ENCODE data around the gene UTP11. TPM values are rescaled to one million over a fixed set of nuclear protein-coding genes. Genes with fewer than 3 reads are reported as not detected.
A peak's percentile ranks its signal among the peaks of the same experiment; 100 is the strongest.
"Not testable (repeated sequence)": the region's sequence is repeated elsewhere in the genome, so short reads cannot be mapped to it uniquely, and the experiment has no call there.

The UTP11 gene
- total RNA-seq, 1 donor from 2014 or later, result 32.6 TPM

DNA sequence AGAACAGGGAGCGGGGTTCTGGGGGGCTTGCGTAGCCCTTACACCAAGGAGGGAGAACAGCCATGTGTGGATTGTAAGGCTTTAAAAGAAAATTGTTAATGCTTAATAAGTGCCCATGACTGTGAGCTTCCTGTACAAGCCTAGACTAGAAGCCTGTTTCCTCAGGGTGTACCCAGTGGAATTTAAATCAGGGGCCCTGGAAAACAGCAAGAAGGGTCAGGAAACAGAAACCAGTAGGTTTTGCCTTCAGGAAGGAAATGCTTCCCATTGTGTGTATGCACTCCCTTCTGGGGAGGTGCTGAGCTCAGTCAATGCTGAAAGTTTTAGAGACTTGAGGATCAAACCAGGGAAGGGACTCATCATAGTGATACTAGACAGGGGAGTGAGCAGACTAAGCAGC is 12.7 kb downstream of the UTP11 start:
- no peak for ATAC-seq
- no peak for DNase-seq (ENCODE audit: low spot score)
- intact Hi-C loops (cut with DNase I), result loop anchor here (10.0 kb wide), 1 partner anchor 790 kb away; no protein-coding TSS in a partner anchor

DNA sequence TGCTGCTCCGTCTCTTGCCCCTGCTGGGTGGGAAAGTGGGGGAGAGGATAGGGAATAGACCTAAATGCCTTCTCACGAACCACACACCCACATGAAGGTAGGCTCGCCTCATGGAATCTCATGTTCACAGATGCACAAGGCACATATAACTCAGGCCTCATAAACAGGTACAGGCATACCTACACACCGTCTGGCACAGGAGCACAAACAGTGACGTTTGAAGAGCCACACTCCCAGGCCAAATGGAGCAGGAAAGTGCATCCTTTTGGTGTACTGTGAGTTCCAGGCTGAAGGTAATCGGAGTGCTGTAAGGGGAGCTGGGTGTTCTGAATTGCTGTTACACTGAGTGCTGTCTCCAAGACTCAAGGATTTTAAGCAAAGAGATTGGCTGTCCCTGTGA is 13.1 kb downstream of the UTP11 start:
- intact Hi-C loops (cut with DNase I), result loop anchor here (10.0 kb wide), 1 partner anchor 789 kb away; no protein-coding TSS in a partner anchor
- no peak for ATAC-seq

DNA sequence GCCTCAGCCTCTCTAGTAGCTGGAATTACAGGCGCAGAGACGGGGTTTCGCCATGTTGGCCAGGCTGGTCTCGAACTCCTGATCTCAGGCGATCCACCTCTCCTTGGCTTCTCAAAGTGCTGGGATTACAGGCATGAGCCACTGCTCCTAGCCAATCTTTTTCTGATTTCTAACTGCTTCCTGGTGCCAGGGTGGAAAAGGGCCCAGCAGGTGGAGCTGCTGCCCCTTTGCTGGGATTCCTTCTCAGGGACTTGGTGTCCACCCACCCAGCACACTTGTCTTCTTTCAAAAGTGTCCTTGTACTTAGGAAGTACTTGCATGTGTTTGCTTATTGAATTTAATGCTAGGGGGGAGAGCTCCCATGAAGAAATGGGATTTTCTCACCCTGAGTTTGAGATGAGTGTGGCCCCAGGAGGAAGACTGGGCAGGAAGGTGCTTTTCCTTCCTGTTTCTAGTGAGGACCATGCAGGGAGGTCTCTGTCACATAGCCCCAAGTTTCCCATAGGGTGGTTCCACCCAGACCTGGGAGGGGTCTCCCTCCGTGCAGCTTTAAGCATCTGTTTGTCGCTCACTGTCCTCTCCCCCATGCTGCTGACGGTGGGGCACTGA is 14.2 kb downstream of the UTP11 start:
- DNase-seq (ENCODE audit: low spot score), result peak; percentile 72
- ATAC-seq, result no peak
- intact Hi-C loops (cut with DNase I), result loop anchor here (10.0 kb wide), 1 partner anchor 788 kb away; no protein-coding TSS in a partner anchor

More for the DNA sequence above, 13.1 kb downstream of the UTP11 start:
- DNase-seq (ENCODE audit: low spot score), result no peak

DNA sequence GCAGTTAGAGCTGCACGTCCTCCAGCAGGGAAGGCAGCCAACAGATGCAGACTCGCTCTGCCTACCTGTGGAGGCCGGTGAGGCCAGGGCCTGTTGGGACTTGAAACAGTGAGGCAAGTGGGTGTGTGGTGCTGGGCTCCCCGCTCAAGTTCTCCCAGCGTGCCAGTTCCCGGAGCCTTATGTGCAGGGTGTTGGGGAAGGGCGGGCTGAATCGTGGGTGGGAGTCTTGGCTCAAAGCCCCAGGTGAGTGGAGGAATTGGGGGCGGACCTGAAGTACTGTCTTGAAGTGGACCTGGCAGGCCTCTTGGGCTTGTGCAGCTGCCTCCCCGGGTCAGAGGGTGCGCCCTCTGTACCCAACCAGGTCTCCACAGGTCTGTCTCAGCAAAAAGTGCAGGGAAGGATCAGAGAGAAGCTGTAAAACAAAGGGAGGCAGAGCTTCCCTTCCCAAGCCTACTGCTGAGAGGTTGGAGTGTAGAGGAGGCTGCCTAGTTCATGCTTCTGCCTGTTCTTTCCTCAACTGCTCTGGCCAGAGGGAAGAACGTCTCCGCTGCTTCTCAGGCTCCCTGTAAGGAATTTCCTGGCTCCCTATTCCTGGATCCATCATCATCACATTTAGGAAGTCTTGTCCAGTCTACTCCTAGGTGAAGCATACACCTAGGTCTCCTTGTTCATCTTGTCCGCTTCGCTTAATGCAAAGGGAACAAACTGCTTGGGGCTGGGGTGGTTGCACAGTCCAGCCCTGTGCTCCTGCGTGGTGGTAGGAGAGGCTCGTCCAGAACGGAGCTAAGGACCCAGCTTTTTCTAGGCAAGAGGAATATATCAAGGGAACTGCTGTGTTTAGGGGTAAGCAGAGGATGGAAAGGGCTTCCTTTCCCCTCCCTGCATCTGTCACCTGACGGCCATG is 14.9 kb downstream of the UTP11 start:
- intact Hi-C loops (cut with DNase I), result loop anchor here (10.0 kb wide), 1 partner anchor 787 kb away; no protein-coding TSS in a partner anchor
- ATAC-seq (no peak), DNase-seq (ENCODE audit: low spot score) (peak; percentile 56)

DNA sequence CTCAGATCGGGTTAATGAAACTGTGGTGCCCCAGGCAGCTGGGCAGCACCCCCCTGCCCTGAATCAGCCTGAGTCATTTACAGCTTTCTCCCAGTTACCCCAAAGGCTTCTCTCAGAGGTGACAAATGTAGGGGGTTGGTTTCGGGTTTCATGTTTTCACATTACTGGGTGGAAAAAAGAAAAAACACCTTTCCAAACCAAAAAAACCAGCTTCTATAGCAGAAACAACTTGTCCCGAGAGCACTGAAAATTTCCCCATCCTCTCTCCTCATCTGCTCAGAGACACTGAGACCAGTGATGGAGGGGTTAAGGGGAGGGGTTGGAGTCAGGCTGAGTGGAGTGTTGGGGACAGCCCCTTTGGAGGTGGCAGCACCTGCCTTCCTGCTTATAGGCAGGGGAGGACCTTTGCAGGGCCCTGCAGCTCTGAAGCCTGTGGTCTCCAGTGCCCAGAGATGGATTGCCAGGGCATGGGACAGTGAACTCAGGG is 15.6 kb downstream of the UTP11 start:
- ATAC-seq (no peak), DNase-seq (ENCODE audit: low spot score) (no peak)
- intact Hi-C loops (cut with DNase I), result loop anchor here (10.0 kb wide), 1 partner anchor 787 kb away; no protein-coding TSS in a partner anchor

DNA sequence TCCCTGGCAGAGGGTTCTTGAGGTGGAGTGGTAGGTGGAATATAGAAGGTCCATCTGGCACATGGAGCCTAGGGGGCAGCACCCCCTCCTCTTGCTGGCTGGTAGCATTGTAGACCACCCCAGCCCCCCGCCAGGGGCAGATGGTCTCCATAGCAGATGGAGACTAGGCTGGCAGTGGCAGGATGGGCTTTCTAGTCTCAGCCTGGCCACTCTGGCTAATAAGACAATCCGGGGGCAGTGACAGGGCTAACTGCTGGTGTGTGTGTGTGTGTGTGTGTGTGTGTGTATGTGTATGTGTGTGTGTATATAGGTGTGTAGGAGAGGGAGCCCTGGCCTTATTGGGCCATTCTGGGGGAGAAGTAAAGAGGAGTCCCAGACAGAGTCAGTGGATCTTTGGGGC is 16.1 kb downstream of the UTP11 start:
- DNase-seq (ENCODE audit: low spot score) (no peak), ATAC-seq (no peak)
- intact Hi-C loops (cut with DNase I), result loop anchor here (10.0 kb wide), 1 partner anchor 786 kb away; no protein-coding TSS in a partner anchor

DNA sequence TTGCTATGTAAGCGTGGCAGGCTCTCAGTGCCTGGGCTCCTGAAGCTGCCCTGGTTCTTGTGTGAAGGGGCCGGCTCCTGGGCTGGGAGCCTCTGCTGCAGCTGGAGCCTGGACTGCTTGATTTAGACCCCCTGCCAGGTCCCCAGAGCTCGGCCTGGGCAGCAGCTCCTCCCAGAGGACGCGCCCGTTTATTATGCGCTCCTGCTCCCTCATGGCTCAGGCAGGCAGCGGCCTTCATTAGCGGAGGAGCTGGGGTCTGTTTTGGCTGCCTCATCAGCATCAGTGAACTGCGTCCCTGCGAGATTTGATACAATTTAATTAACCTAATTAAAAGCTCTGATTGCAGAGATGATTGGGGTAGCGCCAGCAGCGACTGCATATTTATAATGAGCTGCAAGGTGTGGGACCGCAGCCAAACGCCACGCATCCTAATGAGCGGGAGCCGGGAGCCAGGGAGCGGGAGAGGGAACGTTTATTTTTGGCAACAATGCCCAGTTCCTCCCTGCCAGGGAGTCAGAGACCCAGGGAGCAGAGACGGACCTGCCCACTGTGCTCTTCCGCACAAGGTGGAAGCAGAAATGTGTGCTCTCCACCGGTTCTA is 16.6 kb downstream of the UTP11 start:
- intact Hi-C loops (cut with DNase I), result loop anchor here (10.0 kb wide), 1 partner anchor 786 kb away; no protein-coding TSS in a partner anchor
- ATAC-seq (no peak), DNase-seq (ENCODE audit: low spot score) (no peak)

DNA sequence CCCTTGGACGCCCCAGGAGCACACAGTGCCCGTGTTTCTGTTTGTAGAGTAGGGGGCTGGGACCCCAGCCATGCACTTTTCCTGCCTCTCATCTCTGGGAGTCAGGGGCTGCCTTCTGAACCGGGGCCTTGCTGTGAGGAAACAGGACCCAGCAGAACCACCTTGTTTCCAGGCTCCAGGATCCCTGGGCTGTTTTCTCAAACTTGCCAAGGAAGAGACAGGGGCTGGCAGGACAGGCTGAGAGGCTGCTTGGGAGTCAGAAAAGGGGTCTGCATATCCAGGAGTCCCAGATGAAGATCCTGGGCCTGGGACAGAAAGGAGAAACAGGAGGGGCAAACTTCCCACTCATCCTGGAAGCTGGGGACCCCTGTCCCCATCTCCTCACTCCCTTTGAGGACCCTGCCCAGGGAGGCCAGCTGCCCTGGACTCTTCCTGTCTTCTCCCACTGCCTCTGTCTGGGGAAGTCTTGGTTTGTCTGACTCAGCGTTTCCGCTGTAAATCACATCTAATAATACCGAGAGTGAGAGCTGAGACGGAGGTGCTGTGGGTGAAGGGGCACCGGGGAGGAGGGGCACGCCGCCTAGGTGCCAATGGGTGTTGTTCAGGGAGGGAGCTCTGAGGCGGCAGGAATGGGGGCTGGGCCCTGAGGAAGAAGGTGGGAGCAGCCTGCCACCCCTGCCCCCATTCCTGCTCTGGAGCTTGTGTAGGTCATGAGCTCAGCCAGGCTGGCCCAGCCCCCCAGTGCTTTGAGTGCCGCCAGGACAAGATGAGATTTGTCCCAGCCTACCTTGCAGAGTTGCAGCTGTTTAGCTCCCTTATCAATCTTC is 17.4 kb downstream of the UTP11 start:
- ATAC-seq (peak; percentile 31), DNase-seq (ENCODE audit: low spot score) (no peak)
- intact Hi-C loops (cut with DNase I), result loop anchor here (10.0 kb wide), 1 partner anchor 785 kb away; no protein-coding TSS in a partner anchor

DNA sequence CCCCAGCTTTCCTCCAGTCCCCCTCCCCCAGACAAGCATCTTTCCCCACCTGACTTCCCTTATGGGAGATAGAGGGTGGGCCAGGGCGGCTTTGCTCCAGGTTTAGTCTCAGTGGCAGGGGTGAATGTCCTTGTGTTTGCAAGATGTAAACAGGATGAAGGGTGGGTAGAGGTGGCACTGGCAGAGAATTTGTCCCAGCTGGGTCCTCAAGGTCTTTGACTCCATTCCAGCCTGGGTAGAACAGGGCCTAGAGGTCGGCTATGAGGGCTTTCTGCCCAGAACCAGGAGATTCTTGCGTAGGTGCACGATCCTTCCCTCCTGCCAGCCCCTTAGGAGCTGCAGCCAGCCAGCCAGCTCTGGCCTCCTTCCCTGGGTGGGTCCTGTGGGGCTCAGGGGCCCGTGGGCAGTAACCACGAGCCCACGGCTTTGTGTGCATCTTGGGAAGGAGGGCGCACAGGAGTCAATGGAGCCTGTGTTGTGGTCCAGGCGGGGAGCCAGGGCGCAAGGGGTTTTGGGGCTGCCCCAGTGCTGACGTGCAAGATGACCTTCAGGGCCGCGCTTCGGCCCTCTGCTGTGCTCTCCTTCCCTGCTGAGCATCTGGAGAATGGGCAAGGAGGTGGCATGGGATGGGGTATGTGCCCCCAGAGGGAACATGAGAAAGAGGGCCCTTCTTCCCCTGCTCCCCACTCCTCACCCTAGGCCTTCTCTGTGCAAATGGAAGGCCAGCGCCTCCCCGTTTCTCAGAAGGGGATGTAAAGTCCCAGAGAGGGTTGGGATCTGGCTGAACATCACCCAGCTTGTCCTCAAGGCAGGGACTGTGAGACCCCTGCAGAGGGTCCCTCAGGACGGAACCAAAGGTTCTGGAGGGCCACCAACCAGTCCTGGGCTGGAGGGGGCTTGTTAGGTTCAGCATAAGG is 18.3 kb downstream of the UTP11 start:
- intact Hi-C loops (cut with DNase I), result no loop called here
- ATAC-seq (peak; percentile 78), DNase-seq (ENCODE audit: low spot score) (peak; percentile 83)

DNA sequence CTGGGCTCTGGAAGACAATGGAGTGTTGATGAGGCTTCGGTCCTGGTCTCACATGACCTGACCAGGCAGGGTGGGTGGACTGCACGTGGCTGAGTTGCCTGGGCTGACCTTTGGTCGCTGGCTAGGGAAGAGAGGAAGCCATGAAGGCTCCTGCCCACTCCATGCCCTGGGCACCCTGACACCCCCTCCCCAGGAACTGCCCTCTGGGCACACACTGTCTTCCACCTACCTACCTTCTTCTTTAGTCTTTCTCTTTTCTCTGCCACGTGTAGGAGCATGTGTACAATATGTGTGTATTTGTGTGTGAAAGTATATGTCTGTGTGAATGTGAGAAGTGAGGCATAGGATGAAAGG is 19.0 kb downstream of the UTP11 start:
- ATAC-seq, result peak; percentile 41
- intact Hi-C loops (cut with DNase I), result no loop called here
- DNase-seq (ENCODE audit: low spot score), result no peak

DNA sequence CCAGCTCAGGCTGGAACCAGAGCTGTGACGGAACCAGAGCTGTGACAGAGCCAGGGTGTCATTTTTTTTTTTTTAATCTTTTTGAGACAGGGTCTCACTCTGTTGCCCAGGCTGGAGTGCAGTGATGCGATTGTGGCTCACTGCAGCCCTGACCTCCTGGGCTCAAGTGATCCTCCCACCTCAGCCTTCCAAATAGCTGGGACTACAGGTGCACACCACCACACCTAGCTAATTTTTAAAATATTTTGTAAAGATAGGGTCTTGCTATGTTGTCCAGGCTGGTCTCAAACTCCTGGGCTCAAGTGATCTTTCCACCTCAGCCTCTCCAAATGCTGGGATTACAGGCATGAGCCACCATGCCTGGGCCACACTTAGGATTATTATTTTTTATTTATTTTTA is 20.5 kb downstream of the UTP11 start:
- ATAC-seq; DNase-seq (ENCODE audit: low spot score); intact Hi-C loops (cut with DNase I): not testable (repeated sequence)

DNA sequence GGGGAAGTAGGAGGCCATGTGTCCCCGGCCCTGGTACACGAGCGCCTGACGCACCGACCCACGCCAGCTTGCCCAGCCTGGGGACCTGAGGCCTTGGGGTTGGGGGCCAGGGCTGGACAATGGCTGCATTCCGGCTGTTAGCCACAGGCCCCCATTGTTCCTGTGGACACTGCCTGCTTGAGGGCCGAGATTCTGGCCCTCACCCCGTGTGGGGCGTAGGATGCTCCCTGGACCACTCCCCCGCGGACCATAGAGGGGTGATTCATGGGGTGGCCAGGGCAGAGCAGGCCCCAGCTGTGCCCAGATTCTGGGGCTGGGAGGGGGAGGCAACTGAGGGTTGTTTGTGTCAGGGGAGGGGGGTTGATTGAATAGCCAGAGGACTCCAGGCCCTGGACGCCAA is 22.3 kb downstream of the UTP11 start:
- intact Hi-C loops (cut with DNase I), result no loop called here
- ATAC-seq (peak; percentile 38), DNase-seq (ENCODE audit: low spot score) (peak; percentile 71)

DNA sequence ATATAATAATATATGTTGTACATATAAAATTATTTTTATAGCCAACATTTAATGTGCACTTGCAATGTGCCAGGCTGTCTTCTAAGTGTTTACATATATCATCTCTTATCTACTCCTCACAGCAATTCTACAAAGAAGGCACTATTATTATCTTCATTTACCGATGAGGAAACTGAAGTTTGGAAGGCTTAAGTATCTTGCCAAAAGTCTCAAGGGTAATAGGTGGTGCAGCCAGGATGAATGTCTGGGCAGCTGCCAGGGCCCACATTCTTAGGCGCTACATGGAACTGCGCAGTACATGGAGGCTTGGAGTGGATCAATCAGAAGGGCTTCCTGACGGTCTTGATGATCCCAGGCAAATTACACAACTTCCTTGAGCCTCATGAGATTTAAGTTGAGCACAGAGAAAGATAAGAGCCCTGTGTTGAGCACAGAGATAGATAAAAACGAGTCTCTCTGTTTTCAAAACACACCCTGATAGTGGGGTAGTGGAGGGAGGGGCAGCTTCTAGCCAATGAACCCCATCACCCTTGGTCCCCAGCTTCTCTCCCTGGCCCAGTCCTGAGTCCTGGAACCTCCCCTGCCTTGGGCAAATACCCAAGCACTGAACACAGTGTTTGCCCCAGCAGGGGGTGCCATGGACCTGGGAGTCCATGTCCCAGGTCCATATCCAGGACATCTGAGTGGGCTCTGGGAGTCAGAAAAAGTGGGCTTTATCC is 24.8 kb downstream of the UTP11 start:
- ATAC-seq, result no peak
- intact Hi-C loops (cut with DNase I), result no loop called here
- no peak for DNase-seq (ENCODE audit: low spot score)

DNA sequence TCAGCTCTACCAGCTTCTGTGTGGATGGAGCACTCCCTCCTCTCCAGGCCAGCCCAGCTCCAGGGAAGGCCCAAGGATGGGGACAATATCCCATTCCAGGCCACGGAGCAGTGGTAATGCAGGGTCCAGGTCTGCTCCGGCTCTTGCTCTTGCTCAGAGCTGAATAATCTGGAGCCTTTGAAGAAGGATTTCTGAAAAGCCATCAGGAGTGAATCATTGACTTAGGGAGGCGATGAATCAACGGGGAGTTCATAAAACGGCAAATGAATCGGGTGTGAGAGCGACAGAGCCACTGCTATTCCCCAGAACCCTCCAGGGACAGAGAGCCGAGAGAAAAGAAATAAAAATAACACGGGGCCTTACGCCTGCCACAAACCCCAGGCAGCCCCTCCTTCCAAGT is 26.3 kb downstream of the UTP11 start:
- no peak for DNase-seq (ENCODE audit: low spot score)
- no peak for ATAC-seq
- intact Hi-C loops (cut with DNase I), result no loop called here

DNA sequence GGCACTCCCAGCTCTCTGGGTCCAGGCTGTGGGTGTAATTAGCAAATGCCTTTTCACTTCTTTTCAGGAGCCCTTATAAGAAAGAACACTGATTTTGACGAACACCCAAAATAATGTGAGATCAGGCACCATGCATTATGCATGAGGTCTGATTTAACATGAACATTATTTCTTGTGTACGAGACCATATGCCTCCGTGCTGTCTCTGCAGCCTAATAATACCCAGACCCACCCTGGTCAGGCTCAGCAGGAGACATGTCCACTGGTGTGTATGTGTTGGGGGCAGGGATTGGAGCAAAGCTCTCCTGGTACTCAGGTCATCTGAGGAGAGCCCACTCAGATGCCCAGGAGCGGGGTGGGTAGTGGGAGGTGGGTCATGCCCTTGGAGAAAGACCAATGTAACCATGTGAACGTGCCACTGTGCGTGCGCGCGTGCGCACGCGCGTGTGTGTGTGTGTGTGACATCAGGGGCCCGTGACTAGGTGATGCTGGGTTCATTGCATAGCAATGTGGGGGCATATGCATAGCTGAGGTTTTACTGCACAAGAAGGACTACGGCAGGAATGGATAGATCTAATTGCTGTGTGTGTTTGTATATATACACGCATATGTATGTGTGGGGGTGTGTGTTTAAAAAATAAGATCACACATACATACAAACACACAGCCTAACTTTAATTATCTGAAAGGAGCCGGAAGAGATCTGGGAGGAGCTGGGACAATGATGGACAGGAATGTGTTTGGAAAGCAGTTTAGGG is 27.0 kb downstream of the UTP11 start:
- intact Hi-C loops (cut with DNase I), result loop anchor here (5.0 kb wide), 1 partner anchor 1277 kb away; no protein-coding TSS in a partner anchor
- ATAC-seq, result peak; percentile 37

More for the DNA sequence above, 27.0 kb downstream of the UTP11 start:
- DNase-seq (ENCODE audit: low spot score), result no peak

All from sciatic nerve (tissue), 2 donors.